HG03025 (cell line): Measurements from ENCODE around the gene TBKBP1.

ENCODE experiments used
- ATAC-seq: cut with Tn5 transposase; IDR thresholded peaks from one replicate; pipeline ENCODE4 v1.9.1; 2021; ENCODE audit warnings: mild to moderate bottlenecking, moderate library complexity; ENCODE audit not compliant: unreplicated experiment, low FRiP score

The TBKBP1 gene

DNA sequence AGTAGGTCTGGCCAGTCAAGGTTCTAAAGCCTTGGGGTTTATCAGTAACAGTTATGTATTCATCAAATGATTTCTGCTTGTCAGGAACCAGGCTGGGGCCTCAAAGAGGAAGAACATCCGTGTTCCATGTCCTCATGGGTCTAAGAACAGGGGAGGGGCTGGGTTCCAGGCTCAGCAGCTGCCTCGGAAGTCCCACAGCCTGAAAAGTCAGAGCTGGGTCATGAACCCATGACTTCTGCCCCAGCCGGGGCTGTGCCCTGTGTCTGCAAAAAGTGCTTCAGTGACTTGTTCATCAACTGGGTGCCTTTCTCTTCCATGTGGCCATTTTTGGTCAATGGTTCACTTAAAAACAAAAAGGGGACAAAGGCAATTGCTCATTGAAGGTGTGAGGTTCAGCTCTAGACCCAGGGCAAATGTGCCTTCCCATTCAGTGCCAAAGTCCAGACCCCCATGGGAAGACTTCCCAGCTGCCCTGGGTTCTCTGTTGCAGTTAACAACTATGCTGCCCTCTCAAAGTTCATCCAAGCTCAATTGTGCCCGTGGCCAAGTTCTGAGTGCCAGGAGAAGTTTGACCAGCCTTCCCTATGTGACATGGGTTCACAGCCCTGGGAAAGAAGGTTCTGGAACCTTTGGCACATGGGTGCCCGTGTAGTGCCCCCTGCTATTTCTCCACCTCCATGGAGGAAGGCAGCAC lies 18.5 kb downstream of the TBKBP1 start:
- no peak for ATAC-seq

DNA sequence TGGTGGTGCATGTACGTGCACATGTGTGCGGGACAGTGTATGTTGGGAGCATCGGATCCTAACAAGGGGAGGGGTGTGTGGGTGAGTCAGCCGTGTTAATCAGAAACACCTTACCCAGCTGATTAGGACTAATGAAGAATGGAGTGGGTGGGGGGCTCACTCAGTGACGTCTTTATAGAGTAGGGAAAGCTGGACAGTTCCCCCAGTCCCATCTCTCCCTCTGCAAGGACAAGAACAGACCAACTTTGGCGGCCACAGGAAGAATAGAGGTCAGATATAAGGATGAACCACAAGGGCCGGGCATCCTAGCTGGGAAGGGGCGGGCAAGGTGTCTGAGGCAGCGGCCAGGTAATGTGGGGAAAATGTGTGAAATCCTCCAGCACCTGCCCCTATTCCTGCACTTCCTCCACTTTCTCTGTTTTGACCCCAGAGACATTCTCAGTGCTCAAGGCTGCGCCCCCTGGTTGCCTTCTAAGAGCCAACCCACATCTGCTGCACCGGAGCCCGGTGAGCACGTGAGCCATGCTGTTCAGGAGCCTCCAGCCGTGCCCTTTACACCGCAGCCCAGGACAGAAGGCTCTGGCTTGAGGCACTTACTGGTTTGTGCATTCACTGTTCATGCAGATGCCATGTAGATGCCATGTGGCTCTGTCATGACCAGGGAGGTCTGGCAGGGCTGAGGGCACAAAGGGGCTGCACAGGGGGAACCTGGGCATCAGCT lies 20.2 kb downstream of the TBKBP1 start:
- no peak for ATAC-seq

DNA sequence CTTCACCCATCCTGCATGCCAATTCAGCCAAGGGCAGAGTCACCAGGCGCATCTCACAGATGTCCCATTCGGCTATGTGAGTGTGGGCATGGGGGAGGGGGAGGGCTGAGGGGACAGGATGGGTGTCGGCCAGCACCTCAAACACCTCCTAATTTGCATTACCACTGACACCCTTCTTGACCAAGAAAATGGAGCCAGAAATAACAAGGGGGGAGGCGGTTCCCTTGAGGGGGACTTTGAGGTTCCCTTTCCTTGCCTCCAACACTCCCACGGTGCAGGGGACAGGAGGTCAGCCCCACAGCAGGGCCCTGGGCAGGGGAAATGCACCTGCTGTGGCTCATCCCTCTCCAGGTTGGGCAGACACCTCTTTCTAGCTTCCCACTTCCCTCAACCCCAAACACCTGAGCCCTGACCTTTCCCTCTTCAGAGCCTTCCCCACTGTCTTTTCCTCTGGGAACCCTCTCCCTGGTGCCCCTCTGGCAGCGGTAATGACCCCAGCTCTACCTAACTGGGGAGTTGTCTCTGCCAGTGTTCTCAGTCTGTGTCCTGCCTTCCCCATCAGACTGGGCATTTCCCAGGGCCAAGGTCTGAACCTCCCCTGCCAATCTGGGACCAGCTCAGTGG lies 20.9 kb downstream of the TBKBP1 start:
- ATAC-seq: no peak

DNA sequence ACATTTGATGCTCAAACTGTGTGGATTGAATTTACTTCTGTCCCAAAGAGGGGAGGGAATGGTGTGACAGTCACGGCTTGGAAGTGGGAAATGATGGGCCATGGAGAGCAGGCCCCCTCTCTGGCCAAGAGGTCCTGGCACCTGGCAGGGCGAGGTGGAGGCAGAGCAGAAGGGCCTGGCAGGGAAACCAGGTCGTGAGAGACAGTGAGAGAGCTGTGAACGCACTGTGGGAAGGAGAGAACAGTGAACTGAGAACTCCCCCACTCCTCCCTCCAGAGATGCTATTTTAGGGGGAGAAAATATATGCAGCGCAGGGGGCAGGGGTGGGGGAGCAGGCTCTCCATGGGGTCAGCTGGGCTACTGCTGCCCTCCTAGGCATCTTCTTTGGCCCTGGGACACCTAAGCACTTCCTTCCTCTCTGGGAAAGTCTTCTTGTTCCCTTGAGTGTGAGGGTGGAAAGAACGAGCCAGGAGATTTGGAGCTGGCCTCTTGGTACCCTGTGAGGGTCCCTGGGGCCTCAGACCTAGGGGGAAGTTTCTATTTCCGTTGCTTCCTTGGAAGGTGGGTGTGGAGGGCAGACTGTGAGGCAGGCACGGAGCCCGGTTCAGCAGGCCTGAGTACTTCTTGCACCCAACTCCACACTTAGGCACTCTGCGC lies 21.8 kb downstream of the TBKBP1 start:
- ATAC-seq: no peak

DNA sequence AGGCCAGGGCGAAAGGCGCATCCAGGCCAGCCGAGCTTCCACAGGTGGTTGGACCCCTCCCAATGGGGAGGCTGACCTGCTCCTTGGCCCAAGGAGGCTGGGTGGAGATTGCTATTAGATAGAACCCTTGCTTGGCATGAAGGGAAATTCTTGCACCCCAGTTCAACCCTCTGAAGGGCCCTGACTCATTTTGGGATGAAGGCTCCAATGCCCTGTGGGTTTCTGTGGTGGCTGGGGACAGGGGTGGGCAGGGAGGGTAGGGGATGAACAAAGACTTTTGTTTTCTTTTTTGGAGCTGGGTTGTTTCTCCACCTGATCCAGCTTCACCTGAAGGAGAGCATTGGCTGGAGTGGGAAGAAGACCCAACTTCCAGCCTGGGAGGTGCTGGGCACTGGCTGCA lies 22.4 kb downstream of the TBKBP1 start:
- ATAC-seq: no peak

DNA sequence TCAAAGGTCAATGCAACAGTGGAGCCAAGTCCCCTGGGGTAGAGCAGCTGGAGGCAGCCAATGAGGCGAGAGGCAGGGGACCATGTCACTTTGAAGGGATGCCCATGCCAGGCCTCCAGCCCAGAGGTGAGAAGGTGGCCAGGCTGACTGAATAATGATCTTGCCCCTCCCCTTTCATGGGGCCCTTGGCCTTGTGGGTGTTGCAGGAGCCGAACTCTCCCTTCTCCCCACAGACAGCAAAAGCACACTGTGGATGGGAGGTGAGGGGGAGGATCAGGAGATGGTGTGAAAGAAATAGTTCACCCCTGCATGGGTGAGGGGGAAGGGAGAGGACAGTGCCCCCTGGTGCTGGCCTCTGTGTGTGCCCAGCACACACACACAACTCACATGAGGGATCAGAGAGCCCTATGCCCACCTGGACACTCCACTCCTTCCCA lies 23.3 kb downstream of the TBKBP1 start:
- no peak for ATAC-seq

DNA sequence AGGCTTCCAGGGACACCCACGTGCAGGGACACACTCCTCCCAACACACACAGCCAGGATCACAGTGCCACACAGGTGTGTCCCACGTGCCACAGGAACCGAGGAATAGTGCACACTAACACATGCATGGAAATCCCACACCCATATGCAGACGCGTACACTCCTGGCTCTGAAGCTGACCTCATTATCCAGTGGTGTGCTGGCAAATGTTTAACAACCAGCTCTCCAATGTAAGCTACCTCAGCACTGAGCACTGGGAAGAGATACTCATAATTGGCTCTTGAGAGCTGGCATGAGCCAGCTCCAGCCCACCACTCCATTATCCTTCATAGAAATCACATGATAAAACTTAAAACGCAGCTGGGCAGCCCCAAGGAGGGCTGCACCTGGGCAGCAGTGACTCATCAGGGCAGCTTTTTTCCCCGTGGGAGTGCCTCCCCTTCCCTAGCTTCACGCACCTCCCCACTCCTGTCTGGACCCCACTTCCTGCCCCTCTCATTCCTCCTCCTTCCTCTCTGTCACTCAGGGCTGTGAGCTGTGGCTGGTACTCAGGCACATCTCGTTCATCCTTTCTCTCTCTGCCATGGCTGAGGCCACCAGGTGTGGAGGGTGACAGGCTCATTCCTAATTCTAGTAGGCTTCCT lies 24.1 kb downstream of the TBKBP1 start:
- ATAC-seq: no peak

DNA sequence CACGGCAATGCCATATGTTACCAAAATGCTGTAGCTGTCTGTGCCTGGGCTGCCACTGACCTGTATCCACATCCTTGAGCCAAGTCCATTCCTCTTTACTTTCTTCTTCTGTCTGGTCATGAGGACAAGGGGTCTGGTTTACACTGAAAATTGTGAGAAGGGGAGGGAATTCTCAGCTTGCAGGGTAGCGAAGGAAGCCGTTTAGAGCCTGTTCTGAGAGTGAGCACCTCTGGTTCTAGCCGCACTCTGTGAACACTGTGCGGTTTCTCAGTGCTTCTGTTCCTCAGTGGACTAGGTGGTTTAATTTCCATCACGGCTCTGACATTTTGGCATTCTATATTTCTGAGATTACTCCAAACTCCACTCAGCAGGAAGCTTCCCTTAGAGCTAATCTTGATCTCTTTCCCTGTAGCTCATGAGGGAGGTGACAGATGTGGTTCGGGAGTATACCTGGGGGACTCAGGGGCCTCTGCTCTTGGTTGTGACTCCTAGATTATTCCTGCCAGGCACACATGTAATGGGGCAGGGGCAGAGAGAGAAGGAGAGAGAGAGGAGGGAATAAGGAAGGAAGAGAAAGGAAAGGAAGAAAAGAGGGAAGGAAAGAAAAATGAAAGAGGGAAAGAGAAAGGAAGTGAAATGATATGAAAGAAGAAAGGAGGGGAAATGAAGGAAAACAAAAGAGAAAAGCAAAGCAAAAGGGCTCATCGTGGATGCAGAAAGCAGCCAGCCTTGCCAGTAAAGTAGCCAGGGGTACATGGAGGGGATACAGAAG lies 24.9 kb downstream of the TBKBP1 start:
- ATAC-seq: no peak

DNA sequence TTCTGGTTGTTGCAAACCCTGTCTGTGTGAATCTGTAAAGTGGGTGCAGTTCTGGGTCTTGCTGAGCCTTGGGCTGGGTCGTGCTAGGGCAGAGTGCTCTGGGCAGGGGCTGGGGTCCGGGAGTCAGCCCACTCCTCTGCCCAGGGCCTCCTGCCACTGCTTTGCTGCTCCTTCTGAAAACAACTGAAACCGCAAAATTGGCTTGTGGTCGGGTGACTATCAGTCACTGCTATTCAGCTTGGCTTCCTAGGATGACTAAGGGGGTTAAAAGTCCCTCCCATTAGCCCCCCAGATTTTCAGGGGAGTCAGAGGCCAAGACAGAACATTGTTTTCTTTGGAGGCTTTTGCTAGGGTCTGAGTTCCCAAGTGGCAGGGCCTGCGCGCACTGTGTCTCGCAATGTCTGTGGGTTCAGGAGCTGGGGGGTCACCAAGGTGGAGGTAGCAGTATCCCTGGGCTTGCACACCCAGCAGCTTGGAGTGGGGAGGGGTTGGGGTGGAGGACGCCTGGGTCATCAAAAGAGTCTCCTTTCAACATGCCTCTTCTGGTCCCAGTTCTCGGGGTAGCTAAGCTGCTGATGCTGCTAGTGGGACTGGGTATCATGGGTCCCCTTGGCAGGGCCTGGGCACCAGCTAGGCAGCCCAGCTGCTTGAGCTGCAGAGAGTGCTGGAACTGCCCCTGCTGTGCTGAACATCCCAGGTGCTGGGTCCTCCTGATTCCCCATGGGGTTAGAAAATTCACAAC lies 25.6 kb downstream of the TBKBP1 start:
- ATAC-seq: no peak

DNA sequence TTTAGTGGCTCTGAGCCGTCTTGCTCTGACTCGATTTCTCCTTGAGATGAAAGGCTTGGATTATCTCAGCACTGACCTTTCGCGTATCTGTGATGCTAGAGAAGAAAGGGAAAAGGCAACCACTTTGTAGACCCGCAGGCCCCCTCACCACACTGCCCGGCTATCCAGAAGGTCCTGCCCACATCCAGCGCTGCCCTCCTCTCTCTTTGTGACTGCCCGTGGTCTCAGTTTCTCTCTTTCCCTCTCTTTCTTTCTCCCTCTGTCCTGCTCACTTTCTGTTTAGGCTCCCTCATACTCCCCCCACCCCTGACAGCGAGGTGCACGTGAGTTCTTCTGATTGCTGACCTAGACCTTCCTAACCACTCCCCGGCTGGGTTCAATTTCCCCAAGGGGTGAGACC lies 26.2 kb downstream of the TBKBP1 start:
- no peak for ATAC-seq

DNA sequence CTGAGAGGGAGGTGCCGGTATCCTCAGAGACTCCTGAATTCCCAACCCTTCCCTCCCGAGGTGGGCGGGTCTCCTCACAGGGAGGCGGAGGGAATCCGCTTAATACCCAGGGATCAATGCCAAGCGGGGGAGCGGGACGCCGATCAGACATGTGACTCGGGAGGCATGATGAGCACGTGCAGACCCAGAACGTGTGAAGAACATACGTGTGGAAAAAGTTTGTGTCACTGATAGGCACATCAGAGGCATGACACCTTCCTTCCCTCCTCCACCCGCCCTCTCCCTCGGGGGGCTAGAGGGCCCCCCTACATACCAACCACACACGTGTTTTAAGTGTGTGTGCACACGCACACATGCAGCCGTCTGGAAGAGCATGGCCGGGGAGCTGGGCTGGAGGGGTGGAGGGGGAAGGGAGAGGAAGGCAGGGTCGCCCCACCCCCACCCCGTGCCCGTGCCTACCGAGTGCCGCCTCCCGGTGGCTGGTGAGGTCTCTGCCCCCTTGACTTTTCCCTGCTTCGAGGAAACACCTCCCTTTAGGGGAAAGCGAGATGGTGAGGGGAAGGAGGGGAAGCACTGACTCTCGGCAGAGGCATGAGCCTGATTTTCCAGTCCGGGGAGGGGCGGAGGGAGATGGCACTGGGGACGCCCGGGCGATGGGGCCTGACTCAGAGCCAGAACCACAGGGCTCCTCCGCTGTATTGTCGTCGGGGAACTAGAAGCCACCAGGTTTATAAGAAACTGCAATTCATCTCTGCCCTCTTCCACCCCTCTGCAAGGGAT lies 27.0 kb downstream of the TBKBP1 start:
- ATAC-seq: no peak

DNA sequence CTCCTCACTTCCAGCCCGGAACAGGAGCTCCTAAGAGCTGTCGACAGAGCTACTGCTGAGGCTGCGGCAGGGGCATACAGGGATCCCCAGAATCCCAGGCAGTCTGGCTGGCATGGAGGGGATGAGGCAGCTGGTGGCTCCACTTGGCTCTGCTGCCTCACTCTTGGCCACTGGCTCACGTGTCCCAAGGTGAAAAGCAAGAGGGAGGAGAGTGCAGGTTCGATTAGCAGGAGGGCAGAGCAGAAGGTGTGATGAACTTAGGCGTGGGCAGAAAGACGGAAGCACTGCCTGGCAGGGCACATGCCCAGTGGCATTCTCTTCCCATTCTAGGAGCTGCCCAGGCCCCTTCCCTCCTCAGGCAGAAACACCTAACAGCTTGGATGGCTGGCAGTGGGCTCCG lies 27.8 kb downstream of the TBKBP1 start:
- no peak for ATAC-seq

DNA sequence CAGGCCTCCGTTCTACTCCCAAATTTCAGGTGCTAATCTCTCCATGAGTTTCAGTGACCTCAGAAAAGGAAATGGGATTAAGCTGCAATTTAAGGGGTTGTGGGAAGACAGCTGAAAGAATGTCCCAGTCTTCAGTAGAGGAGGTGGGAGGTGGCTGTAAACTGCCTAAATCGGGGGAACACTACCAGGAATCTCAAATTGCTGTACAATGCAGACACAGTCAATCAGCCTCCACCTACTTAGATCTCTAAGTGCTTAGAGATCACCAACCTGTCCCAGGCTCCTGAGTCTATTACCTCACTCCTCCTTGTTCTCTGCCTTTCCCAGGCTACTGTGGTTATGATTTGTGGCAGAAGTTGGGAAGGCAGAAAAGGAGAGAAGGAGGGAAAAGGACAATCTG lies 30.7 kb downstream of the TBKBP1 start:
- no peak for ATAC-seq

DNA sequence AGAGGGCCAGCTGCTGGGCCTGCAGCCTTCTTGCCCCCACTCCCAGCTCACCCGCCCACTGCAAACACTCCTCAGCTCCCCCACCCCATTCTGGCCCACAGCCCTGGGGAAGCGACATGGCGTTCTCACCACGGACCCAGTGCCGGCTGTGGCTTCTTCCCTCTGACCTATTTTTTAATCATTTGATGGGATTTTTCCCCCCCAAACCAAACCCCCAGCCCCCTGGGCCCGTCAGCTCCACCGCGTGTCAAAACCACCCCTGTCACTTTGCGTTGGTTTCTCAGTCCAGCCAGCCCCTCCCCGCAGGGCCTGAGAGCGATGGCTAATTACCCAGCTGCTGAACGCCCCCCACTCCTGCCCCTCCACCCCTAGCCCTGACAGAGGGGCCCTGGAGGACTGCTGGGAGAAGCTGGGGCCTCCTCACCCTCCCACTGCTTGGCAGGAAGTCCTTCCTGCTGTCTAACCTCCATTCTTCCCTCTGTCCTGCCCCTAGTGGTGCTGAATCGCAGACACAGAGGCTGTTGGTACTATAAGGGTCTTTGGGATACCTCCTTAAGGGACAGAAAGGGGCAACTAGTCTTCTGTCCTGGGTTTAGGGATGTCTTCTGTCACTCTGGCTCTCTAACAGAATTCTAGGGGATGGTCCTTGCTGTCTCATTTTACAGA lies 31.6 kb downstream of the TBKBP1 start:
- ATAC-seq: no peak

DNA sequence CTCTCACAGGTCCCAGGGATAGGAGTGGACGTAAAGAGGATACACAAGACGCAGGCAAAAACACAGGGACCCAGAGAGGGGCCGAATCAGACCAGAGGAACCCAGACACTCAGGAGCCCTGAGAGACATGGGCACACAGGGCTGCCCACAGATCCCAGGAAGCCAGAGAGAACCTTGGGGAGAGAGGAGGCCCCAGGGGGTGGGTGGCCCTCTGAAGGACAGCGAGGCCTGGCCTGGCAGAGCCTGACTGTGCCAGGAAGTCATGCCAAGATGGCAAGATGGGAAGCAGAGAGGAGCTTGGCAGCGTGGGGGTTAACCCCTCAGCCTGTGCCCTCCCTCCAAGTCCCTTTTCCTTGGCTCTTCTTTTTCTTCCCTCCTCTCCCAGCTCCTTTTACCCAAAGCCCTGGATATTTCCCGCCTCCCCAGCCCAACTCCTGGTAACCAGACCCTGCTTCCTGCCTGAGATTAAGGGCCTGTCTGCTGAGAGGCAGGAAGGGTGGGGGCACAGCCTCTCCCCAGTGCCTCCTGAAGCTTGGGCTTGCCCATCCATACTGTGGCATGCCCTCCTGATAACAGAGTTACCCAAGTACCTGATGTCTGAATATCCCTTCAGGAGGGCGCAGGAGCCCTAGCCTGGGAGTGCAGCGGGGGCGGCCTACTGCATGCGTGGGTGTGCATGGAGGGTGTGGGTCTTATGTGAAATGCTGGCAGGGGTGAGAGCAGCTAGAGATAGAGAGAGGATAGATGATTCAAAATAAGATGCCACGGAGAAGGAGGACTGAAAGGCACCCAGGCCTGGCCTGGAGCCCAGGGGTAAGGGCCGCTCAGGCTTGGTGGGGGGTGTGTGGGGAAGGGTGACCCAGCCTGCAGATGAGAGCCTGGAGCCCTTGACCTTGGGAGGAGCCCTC lies 33.1 kb downstream of the TBKBP1 start:
- no peak for ATAC-seq

DNA sequence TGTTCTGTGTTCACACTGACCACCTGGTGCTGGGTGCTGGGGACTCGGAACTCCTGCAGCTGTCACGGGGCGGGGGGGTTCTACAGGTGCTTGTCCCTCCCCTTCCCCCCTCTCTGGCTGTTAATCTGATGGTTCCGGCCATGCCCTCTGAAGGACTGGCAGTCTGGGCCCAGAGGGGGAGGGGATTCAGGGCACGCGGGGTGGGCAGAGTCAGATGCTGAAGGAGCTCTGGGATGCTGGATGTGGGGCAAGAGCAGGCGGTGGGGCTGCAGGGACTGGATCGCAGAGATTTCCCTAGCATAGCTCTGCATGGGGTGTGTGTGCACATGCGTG lies 33.7 kb downstream of the TBKBP1 start:
- ATAC-seq: no peak

DNA sequence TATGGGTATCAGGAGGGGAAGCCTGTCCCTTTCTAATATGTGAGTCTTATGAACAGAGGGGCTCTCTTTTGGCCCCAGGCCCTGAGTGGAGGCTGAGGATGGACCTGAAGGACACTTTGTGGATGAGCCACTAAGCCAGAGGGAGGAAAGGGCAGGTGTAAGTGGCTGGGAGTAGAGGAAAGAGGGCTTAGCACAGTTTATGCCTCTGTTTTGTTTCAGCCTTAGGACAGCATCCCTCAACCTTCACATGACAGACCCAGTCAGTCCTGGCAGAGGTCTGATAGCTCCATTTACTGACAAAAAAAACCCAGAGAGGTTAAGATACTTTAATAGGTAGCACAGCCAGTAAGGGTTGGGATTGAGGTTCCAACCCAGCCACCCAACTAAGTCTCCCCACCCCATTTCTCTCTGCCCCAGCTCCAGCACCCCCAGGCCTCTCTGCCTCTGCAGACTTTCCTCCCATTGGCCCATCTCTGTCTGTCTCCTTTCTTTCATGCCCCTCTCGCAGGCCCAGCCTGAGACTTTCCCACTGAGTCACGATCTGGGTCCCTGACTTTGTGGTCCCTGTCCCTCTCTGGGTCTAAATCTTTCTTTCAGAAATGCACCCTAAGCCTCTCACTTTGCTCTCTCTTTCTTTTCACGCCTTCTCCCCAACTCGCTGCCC lies 34.4 kb downstream of the TBKBP1 start:
- ATAC-seq: no peak
